GM23338 (cell line): ENCODE data around the gene AKAP10. TPM values are rescaled to one million over a fixed set of nuclear protein-coding genes. Genes with fewer than 3 reads are reported as not detected.

Source experiments
- ATAC-seq: fragments of 200-7000 bp; cut with Tn5 transposase; 3 replicates; pipeline ENCODE4 v1.9.1; 2020
- DNase-seq: peaks from one replicate; pipeline ENCODE4 v3.0.0-alpha.2; 2015; ENCODE audit warnings: low spot score
- H2AFZ ChIP-seq: fragments of 200-600 bp; sonication (generic); 2 replicates; pipeline ENCODE4 v1.8.0; 2016; ENCODE audit warnings: antibody characterized with exemption, mild to moderate bottlenecking, moderate library complexity
- H3F3A ChIP-seq: fragments of 200-600 bp; sonication (generic); replicated peaks from 2 replicates; pipeline ENCODE4 v1.8.0; 2017; ENCODE audit warnings: antibody characterized with exemption, mixed run types, low read depth
- H3K27ac ChIP-seq: fragments of 200-600 bp; sonication (generic); 2 replicates; pipeline ENCODE4 v1.6.1; 2016; ENCODE audit warnings: low read depth
- H3K27me3 ChIP-seq: fragments of 200-600 bp; sonication (generic); 2 replicates; pipeline ENCODE4 v1.8.0; 2016; ENCODE audit warnings: mild to moderate bottlenecking, mixed run types, moderate library complexity; ENCODE audit not compliant: insufficient read depth
- H3K36me3 ChIP-seq: fragments of 200-600 bp; sonication (generic); 2 replicates; pipeline ENCODE4 v1.8.0; 2016; ENCODE audit warnings: mild to moderate bottlenecking; ENCODE audit not compliant: insufficient read depth
- H3K4me1 ChIP-seq: fragments of 200-600 bp; sonication (generic); 2 replicates; pipeline ENCODE4 v1.8.0; 2016; ENCODE audit warnings: mild to moderate bottlenecking, moderate library complexity; ENCODE audit not compliant: insufficient read depth
- H3K4me2 ChIP-seq: fragments of 200-600 bp; sonication (generic); 2 replicates; pipeline ENCODE4 v1.7.1; 2017; ENCODE audit warnings: mixed run types
- H3K4me3 ChIP-seq: fragments of 200-600 bp; sonication (generic); 2 replicates; pipeline ENCODE4 v1.6.1; 2016; ENCODE audit warnings: mixed run types
- H3K79me2 ChIP-seq: fragments of 200-600 bp; sonication (generic); replicated peaks from 2 replicates; pipeline ENCODE4 v1.8.0; 2017; ENCODE audit warnings: mild to moderate bottlenecking; ENCODE audit not compliant: insufficient read depth
- H3K9me2 ChIP-seq: fragments of 200-600 bp; sonication (generic); 2 replicates; pipeline ENCODE4 v1.8.0; 2017; ENCODE audit not compliant: insufficient read depth
- H4K20me1 ChIP-seq: fragments of 200-600 bp; sonication (generic); replicated peaks from 2 replicates; pipeline ENCODE4 v1.8.0; 2017; ENCODE audit warnings: mild to moderate bottlenecking; ENCODE audit not compliant: insufficient read depth
- H3K27ac Mint-ChIP-seq: 2 replicates; pipeline ENCODE4 v1.8.0; 2020; ENCODE audit warnings: inconsistent platforms, mild to moderate bottlenecking, moderate library complexity, mixed read lengths
- H3K27me3 Mint-ChIP-seq: 3 replicates; pipeline ENCODE4 v1.8.0; 2022; ENCODE audit warnings: low read depth, mild to moderate bottlenecking, moderate library complexity, mixed read lengths, inconsistent platforms; ENCODE audit not compliant: insufficient read depth, poor library complexity
- H3K36me3 Mint-ChIP-seq: 3 replicates; pipeline ENCODE4 v1.8.0; 2021; ENCODE audit warnings: low read depth, mild to moderate bottlenecking, inconsistent platforms, moderate library complexity, mixed read lengths
- H3K4me1 Mint-ChIP-seq: 3 replicates; pipeline ENCODE4 v1.8.0; 2020; ENCODE audit warnings: mild to moderate bottlenecking, inconsistent platforms, mixed read lengths
- H3K4me3 Mint-ChIP-seq: 3 replicates; pipeline ENCODE4 v1.8.0; 2021; ENCODE audit warnings: moderate library complexity, mild to moderate bottlenecking, inconsistent platforms, mixed read lengths
- H3K9me3 Mint-ChIP-seq: 3 replicates; pipeline ENCODE4 v1.8.0; 2020; ENCODE audit warnings: moderate library complexity, mild to moderate bottlenecking, inconsistent platforms, mixed read lengths
- CREB1 ChIP-seq: fragments of 250-450 bp; sonication (Bioruptor Pico); IDR thresholded peaks from 2 replicates; pipeline ENCODE4 v1.5.0; 2020; ENCODE audit warnings: low read depth, mild to moderate bottlenecking, moderate library complexity
- ETS1 ChIP-seq: IDR thresholded peaks from 2 replicates; pipeline ENCODE4 v1.6.1; 2016; ENCODE audit warnings: antibody characterized with exemption
- EZH2 ChIP-seq: fragments of 200-600 bp; sonication (generic); IDR thresholded peaks from one replicate; pipeline ENCODE4 v1.8.0; 2017; ENCODE audit warnings: antibody characterized with exemption, mild to moderate bottlenecking, low read depth; ENCODE audit not compliant: unreplicated experiment
- EZH2phosphoT487 ChIP-seq: fragments of 200-600 bp; sonication (generic); IDR thresholded peaks from one replicate; pipeline ENCODE4 v1.8.1; 2018; ENCODE audit warnings: antibody characterized with exemption; ENCODE audit not compliant: unreplicated experiment
- JUNB ChIP-seq: IDR thresholded peaks from one replicate; pipeline ENCODE4 v1.6.1; 2016; ENCODE audit warnings: antibody characterized with exemption; ENCODE audit not compliant: unreplicated experiment
- NANOG ChIP-seq: IDR thresholded peaks from 2 replicates; pipeline ENCODE4 v1.6.1; 2016; ENCODE audit warnings: antibody characterized with exemption, borderline replicate concordance
- POLR2AphosphoS5 ChIP-seq: IDR thresholded peaks from 2 replicates; pipeline ENCODE4 v1.6.1; 2016; ENCODE audit warnings: antibody characterized with exemption, low read depth
- REST ChIP-seq: IDR thresholded peaks from one replicate; pipeline ENCODE4 v1.6.1; 2018; ENCODE audit warnings: antibody characterized with exemption; ENCODE audit not compliant: unreplicated experiment
- STAT1 ChIP-seq: IDR thresholded peaks from one replicate; pipeline ENCODE4 v1.6.1; 2016; ENCODE audit warnings: antibody characterized with exemption; ENCODE audit not compliant: unreplicated experiment
- ZNF114 ChIP-seq: fragments of 250-450 bp; sonication (Bioruptor Pico); IDR thresholded peaks from 2 replicates; pipeline ENCODE4 v1.5.0; 2020; ENCODE audit warnings: mild to moderate bottlenecking, moderate library complexity
- polyA plus RNA-seq: library from polyadenylated mRNA; unstranded; fragments of >200 nt; fragmentation: Nextera tagmentation; extraction: Ambion mirVana; gene quantifications from 2 replicates; pipeline ENCODE4 v1.2.1, GENCODE V29; 2016
- total RNA-seq: library from RNA; depleted of rRNA; stranded (reverse); fragments of >200 nt; shearing (Covaris generic); gene quantifications from 2 replicates; pipeline ENCODE4 v1.2.3, GENCODE V29; 2014
- TF ChIP-seq, protein P1 (sequence below), 2 experiments: fragments of 200-600 bp in 1 of 2; sonication (generic) in 1 of 2; conservative IDR thresholded peaks; 2 replicates each; pipeline versions ENCODE4 v1.5.1 to v1.6.1; 2016 to 2017; ENCODE audit warnings: antibody characterized with exemption in 2 of 2, low read depth in 2 of 2, mild to moderate bottlenecking in 2 of 2, moderate library complexity in 1 of 2

Gene AKAP10
- total and polyA plus RNA-seq, 2 experiments from 2014 or later: 16.7 to 25.9 TPM

DNA sequence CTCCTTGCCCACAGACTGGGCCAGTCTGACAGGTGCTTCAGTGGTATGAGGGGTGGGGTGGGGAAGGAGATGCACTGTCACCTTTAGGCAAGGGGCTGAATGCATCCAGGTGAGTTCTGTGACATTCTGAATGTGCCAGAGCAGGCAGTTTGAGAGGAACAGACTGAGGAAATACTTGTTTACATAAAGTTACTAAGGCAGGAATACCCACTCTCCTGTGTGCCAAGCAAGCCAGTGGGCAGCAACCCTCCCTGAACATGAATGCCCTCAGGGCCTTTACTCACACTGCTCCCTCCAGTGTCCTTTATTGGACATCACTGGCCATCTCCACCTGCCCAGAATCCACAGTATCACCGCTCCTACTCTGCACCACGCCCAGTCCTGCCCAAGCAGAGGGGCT, 76.8 kb downstream of the AKAP10 start:
- DNase-seq (no peak), ATAC-seq (no peak)
- H2AFZ ChIP-seq: no peak overlapping the region
- no peak overlapping the region for H3K4me3 Mint-ChIP-seq
- no peaks in the 10 kb centered on the region for H3K79me2 ChIP-seq
- H3K27ac Mint-ChIP-seq: no peak overlapping the region
- peaks cover 11% of the 10 kb centered on the region for H3K27me3 Mint-ChIP-seq
- TF ChIP-seq, protein P1, sequence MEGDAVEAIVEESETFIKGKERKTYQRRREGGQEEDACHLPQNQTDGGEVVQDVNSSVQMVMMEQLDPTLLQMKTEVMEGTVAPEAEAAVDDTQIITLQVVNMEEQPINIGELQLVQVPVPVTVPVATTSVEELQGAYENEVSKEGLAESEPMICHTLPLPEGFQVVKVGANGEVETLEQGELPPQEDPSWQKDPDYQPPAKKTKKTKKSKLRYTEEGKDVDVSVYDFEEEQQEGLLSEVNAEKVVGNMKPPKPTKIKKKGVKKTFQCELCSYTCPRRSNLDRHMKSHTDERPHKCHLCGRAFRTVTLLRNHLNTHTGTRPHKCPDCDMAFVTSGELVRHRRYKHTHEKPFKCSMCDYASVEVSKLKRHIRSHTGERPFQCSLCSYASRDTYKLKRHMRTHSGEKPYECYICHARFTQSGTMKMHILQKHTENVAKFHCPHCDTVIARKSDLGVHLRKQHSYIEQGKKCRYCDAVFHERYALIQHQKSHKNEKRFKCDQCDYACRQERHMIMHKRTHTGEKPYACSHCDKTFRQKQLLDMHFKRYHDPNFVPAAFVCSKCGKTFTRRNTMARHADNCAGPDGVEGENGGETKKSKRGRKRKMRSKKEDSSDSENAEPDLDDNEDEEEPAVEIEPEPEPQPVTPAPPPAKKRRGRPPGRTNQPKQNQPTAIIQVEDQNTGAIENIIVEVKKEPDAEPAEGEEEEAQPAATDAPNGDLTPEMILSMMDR (conservative IDR thresholded peaks at IDR 0.05; ENCODE audit: low read depth in 2 of 2): no peak
- H3K27ac ChIP-seq: no peak overlapping the region
- peaks cover 28% of the 10 kb centered on the region for H3K36me3 ChIP-seq
- peaks cover 37% of the 10 kb centered on the region for H3K36me3 Mint-ChIP-seq
- H3K9me2 ChIP-seq: no peaks in the 10 kb centered on the region
- H3K4me1 Mint-ChIP-seq: peaks cover 6% of the 10 kb centered on the region
- H3K9me3 Mint-ChIP-seq: no peaks in the 10 kb centered on the region
- H3K4me1 ChIP-seq: 0 out of 2 replicates have a peak, but pooled peaks cover 5% of the 10 kb centered on the region
- no peak overlapping the region for H3K4me3 ChIP-seq
- H4K20me1 ChIP-seq: peaks cover 4% of the 10 kb centered on the region; the same call in 1 of the 2 replicates
- no peak overlapping the region for H3K4me2 ChIP-seq
- H3F3A ChIP-seq: 0 out of 2 replicates have a peak, but pooled peaks cover 2% of the 10 kb centered on the region
- no peaks in the 10 kb centered on the region for H3K27me3 ChIP-seq

DNA sequence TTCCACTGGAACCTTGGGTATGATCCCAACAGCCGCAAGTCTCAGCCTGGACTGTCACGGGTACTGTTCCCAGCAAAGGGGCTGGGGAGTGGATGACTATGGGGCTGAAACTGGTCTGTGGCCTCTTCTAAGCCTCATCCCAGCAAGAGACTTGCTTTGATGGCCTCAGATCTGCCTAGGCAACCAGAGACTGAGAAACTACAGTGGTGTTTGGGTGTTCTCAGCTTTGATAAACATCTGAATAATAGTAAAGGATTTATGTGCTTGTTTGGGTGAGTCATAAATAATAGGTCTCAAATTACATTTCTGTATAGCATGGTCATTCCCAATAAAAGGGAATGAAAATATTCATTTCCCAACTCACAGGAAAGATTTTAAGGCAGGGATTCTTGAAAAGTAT, 79.7 kb downstream of the AKAP10 start:
- Histone ChIP-seq H3K4me2 (no peak overlapping the region), H3K4me1 (0 out of 2 replicates have a peak, but pooled peaks cover 5% of the 10 kb centered on the region), H4K20me1 (0 out of 2 replicates have a peak, but pooled peaks cover 4% of the 10 kb centered on the region), H3K27ac (0 out of 2 replicates have a peak overlapping the region, but pooled peaks have one; percentile 0), H2AFZ (no peak overlapping the region), H3K9me2 (no peaks in the 10 kb centered on the region), H3K27me3 (no peaks in the 10 kb centered on the region), H3K4me3 (no peak overlapping the region), H3F3A (0 out of 2 replicates have a peak, but pooled peaks cover 2% of the 10 kb centered on the region), H3K36me3 (0 out of 2 replicates have a peak, but pooled peaks cover 2% of the 10 kb centered on the region), H3K79me2 (no peaks in the 10 kb centered on the region)
- Mint-ChIP-seq H3K27me3 (peaks cover 13% of the 10 kb centered on the region), H3K4me3 (no peak overlapping the region), H3K4me1 (peaks cover 6% of the 10 kb centered on the region), H3K27ac (0 out of 2 replicates have a peak overlapping the region, but pooled peaks have one; percentile 5), H3K9me3 (no peaks in the 10 kb centered on the region), H3K36me3 (peaks cover 12% of the 10 kb centered on the region; the same call in 2 of the 3 replicates)
- DNase-seq (no peak), ATAC-seq (peak; percentile 38; the same call in 2 of the 3 replicates)
- TF ChIP-seq POLR2AphosphoS5: no peak
- TF ChIP-seq EZH2phosphoT487: no peak
- no peak for TF ChIP-seq REST
- TF ChIP-seq ZNF114: no peak
- TF ChIP-seq, protein P1 (conservative IDR thresholded peaks at IDR 0.05; ENCODE audit: low read depth in 2 of 2): no peak
- no peak for TF ChIP-seq JUNB
- TF ChIP-seq ETS1: no peak
- TF ChIP-seq NANOG: no peak
- no peak for TF ChIP-seq STAT1
- TF ChIP-seq CREB1 (CRISPR knock-in tag): no peak
- no peak for TF ChIP-seq EZH2
